Measurements from ENCODE around the gene BABAM2.

- TF ChIP-seq CEBPZ (IDR thresholded peaks at IDR 0.05; ENCODE audit: low read depth, low read length) (no peak), SMC3 (IDR thresholded peaks at IDR 0.05; ENCODE audit: borderline replicate concordance, low read length) (no peak), ESRRA (IDR thresholded peaks at IDR 0.05; ENCODE audit: low read length) (no peak), POLR2AphosphoS2 (IDR thresholded peaks at IDR 0.05; ENCODE audit: low read depth, low read length) (no peak), EZH2 (IDR thresholded peaks at IDR 0.05; ENCODE audit: borderline replicate concordance, control insufficient read depth, low read depth, low read length) (no peak), TCF7 (IDR thresholded peaks at IDR 0.05; ENCODE audit: borderline replicate concordance) (no peak), PAX5 (IDR thresholded peaks at IDR 0.05; ENCODE audit: borderline replicate concordance, low read depth, low read length) (no peak)
- TF ChIP-seq, protein P1, sequence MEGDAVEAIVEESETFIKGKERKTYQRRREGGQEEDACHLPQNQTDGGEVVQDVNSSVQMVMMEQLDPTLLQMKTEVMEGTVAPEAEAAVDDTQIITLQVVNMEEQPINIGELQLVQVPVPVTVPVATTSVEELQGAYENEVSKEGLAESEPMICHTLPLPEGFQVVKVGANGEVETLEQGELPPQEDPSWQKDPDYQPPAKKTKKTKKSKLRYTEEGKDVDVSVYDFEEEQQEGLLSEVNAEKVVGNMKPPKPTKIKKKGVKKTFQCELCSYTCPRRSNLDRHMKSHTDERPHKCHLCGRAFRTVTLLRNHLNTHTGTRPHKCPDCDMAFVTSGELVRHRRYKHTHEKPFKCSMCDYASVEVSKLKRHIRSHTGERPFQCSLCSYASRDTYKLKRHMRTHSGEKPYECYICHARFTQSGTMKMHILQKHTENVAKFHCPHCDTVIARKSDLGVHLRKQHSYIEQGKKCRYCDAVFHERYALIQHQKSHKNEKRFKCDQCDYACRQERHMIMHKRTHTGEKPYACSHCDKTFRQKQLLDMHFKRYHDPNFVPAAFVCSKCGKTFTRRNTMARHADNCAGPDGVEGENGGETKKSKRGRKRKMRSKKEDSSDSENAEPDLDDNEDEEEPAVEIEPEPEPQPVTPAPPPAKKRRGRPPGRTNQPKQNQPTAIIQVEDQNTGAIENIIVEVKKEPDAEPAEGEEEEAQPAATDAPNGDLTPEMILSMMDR (IDR thresholded peaks at IDR 0.05 in 2 of 3, conservative IDR thresholded peaks at IDR 0.05 in 1 of 3; ENCODE audit: control insufficient read depth in 2 of 3, extremely low read depth in 1 of 3, insufficient read depth in 1 of 3, low read depth in 3 of 3, low read length in 3 of 3) = 0 out of 6 replicates have a peak, but pooled peaks of 1 of the 3 experiments have one; percentile 7
Observed at GRCh38 chr2:28381225-28382180, 491.0 kb downstream of the BABAM2 start.
